ENCODE data around the gene TRDN.

Gene TRDN

GRCh38 chr6:123352279-123352678 lies 284.5 kb downstream of the TRDN start:
- TF ChIP-seq CTCF (IDR thresholded peaks at IDR 0.05; ENCODE audit: low read depth, low read length), result no peak
- no peak for DNase-seq (ENCODE audit: extremely low read depth, low read depth)

- DNase-seq (ENCODE audit: extremely low read depth, low read depth), result no peak
- TF ChIP-seq CTCF (IDR thresholded peaks at IDR 0.05; ENCODE audit: low read depth, low read length), result no peak
Observed at GRCh38 chr6:123343836-123344235, 292.9 kb downstream of the TRDN start.

GRCh38 chr6:123338394-123338793 lies 298.4 kb downstream of the TRDN start:
- TF ChIP-seq CTCF (IDR thresholded peaks at IDR 0.05; ENCODE audit: low read depth, low read length), result no peak
- no peak for DNase-seq (ENCODE audit: extremely low read depth, low read depth)

- no peak for DNase-seq (ENCODE audit: extremely low read depth, low read depth)
- TF ChIP-seq CTCF (IDR thresholded peaks at IDR 0.05; ENCODE audit: low read depth, low read length), result no peak
Observed at GRCh38 chr6:123333000-123333756, 303.6 kb downstream of the TRDN start.

GRCh38 chr6:123332070-123332469 lies 304.7 kb downstream of the TRDN start:
- DNase-seq (ENCODE audit: extremely low read depth, low read depth), result no peak
- TF ChIP-seq CTCF (IDR thresholded peaks at IDR 0.05; ENCODE audit: low read depth, low read length), result no peak

- no peak for TF ChIP-seq CTCF (IDR thresholded peaks at IDR 0.05; ENCODE audit: low read depth, low read length)
- no peak for DNase-seq (ENCODE audit: extremely low read depth, low read depth)
Observed at GRCh38 chr6:123329337-123329736, 307.4 kb downstream of the TRDN start.

- no peak for DNase-seq (ENCODE audit: extremely low read depth, low read depth)
Observed at GRCh38 chr6:123323452-123324329, 313.1 kb downstream of the TRDN start.

More at GRCh38 chr6:123323452-123324329, 313.1 kb downstream of the TRDN start:
- no peak for TF ChIP-seq CTCF (IDR thresholded peaks at IDR 0.05; ENCODE audit: low read depth, low read length)

All from AG09319 (cell line).